Activated naive CD8-positive, alpha-beta T cell treated with anti-CD3 and anti-CD28 coated beads for 36 hours (primary cell): ENCODE data around the gene PTPRG. TPM values are rescaled to one million over a fixed set of nuclear protein-coding genes. Genes with fewer than 3 reads are reported as not detected.

Experiments used
- DNase-seq: peaks from one replicate; pipeline ENCODE4 v3.0.0; 2021
- H3K27ac Mint-ChIP-seq: one replicate; pipeline ENCODE4 v1.8.0; 2022; ENCODE audit warnings: mild to moderate bottlenecking, moderate library complexity, mixed read lengths
- H3K27me3 Mint-ChIP-seq: one replicate; pipeline ENCODE4 v1.8.0; 2022; ENCODE audit warnings: mild to moderate bottlenecking, mixed read lengths
- H3K36me3 Mint-ChIP-seq: one replicate; pipeline ENCODE4 v1.8.0; 2021; ENCODE audit warnings: mild to moderate bottlenecking, mixed read lengths
- H3K4me1 Mint-ChIP-seq: one replicate; pipeline ENCODE4 v1.8.0; 2021; ENCODE audit warnings: mixed read lengths
- H3K4me3 Mint-ChIP-seq: one replicate; pipeline ENCODE4 v1.8.0; 2022; ENCODE audit warnings: mild to moderate bottlenecking, moderate library complexity, mixed read lengths
- H3K9me3 Mint-ChIP-seq: one replicate; pipeline ENCODE4 v1.8.0; 2022; ENCODE audit warnings: mixed read lengths
- total RNA-seq, 2 experiments: library from RNA; stranded (reverse); gene quantifications; one replicate each; pipeline ENCODE4 v1.2.3, GENCODE V29; 2021

PTPRG gene
- total RNA-seq, 2 experiments from 2014 or later: 0.06 to 0.16 TPM

GRCh38 chr3:62139957-62140356, 578.6 kb downstream of the PTPRG start:
- H3K4me3 Mint-ChIP-seq: no peak overlapping the region
- no peak for DNase-seq
- peaks cover 13% of the 10 kb centered on the region for H3K27me3 Mint-ChIP-seq
- no peak overlapping the region for H3K27ac Mint-ChIP-seq
- no peaks in the 10 kb centered on the region for H3K36me3 Mint-ChIP-seq
- H3K4me1 Mint-ChIP-seq: no peaks in the 10 kb centered on the region
- H3K9me3 Mint-ChIP-seq: no peaks in the 10 kb centered on the region

GRCh38 chr3:62142331-62143085, 581.1 kb downstream of the PTPRG start:
- Mint-ChIP-seq H3K27me3 (peaks cover 14% of the 10 kb centered on the region), H3K9me3 (no peaks in the 10 kb centered on the region), H3K36me3 (no peaks in the 10 kb centered on the region), H3K4me3 (no peak overlapping the region), H3K4me1 (no peaks in the 10 kb centered on the region), H3K27ac (no peak overlapping the region)
- no peak for DNase-seq

GRCh38 chr3:62143843-62144450, 582.6 kb downstream of the PTPRG start:
- Mint-ChIP-seq H3K27ac (no peak overlapping the region), H3K4me3 (no peak overlapping the region), H3K36me3 (no peaks in the 10 kb centered on the region), H3K4me1 (no peaks in the 10 kb centered on the region), H3K9me3 (no peaks in the 10 kb centered on the region), H3K27me3 (peaks cover 20% of the 10 kb centered on the region)
- no peak for DNase-seq

- H3K27ac Mint-ChIP-seq: no peak overlapping the region
- H3K4me1 Mint-ChIP-seq: no peaks in the 10 kb centered on the region
- H3K36me3 Mint-ChIP-seq: no peaks in the 10 kb centered on the region
- H3K9me3 Mint-ChIP-seq: no peaks in the 10 kb centered on the region
- no peak for DNase-seq
- H3K4me3 Mint-ChIP-seq: no peak overlapping the region
- H3K27me3 Mint-ChIP-seq: peaks cover 17% of the 10 kb centered on the region
These were observed 583.1 kb downstream of the PTPRG start for GRCh38 chr3:62144482-62144881.

GRCh38 chr3:62145086-62145757, 583.9 kb downstream of the PTPRG start:
- Mint-ChIP-seq H3K27me3 (peaks cover 14% of the 10 kb centered on the region), H3K27ac (no peak overlapping the region), H3K4me3 (no peak overlapping the region), H3K9me3 (no peaks in the 10 kb centered on the region), H3K4me1 (no peaks in the 10 kb centered on the region), H3K36me3 (no peaks in the 10 kb centered on the region)
- no peak for DNase-seq

- no peak for DNase-seq
- H3K27ac Mint-ChIP-seq: no peak overlapping the region
- H3K27me3 Mint-ChIP-seq: peaks cover 13% of the 10 kb centered on the region
- no peaks in the 10 kb centered on the region for H3K36me3 Mint-ChIP-seq
- no peak overlapping the region for H3K4me3 Mint-ChIP-seq
- H3K9me3 Mint-ChIP-seq: no peaks in the 10 kb centered on the region
- no peaks in the 10 kb centered on the region for H3K4me1 Mint-ChIP-seq
These were observed 588.2 kb downstream of the PTPRG start for GRCh38 chr3:62149539-62149938.

GRCh38 chr3:62149962-62150361, 588.6 kb downstream of the PTPRG start:
- Mint-ChIP-seq H3K4me1 (no peaks in the 10 kb centered on the region), H3K27ac (no peak overlapping the region), H3K9me3 (no peaks in the 10 kb centered on the region), H3K36me3 (no peaks in the 10 kb centered on the region), H3K27me3 (peaks cover 13% of the 10 kb centered on the region), H3K4me3 (no peak overlapping the region)
- no peak for DNase-seq

GRCh38 chr3:62151591-62151990, 590.2 kb downstream of the PTPRG start:
- no peak overlapping the region for H3K27ac Mint-ChIP-seq

GRCh38 chr3:62153231-62153630, 591.9 kb downstream of the PTPRG start:
- H3K27ac Mint-ChIP-seq: no peak overlapping the region
- H3K36me3 Mint-ChIP-seq: no peaks in the 10 kb centered on the region
- H3K9me3 Mint-ChIP-seq: no peaks in the 10 kb centered on the region
- H3K4me3 Mint-ChIP-seq: no peak overlapping the region
- peaks cover 6% of the 10 kb centered on the region for H3K27me3 Mint-ChIP-seq
- DNase-seq: no peak
- H3K4me1 Mint-ChIP-seq: no peaks in the 10 kb centered on the region

More at GRCh38 chr3:62151591-62151990, 590.2 kb downstream of the PTPRG start:
- no peak for DNase-seq
- Mint-ChIP-seq H3K27me3 (peaks cover 13% of the 10 kb centered on the region), H3K4me3 (no peak overlapping the region), H3K9me3 (no peaks in the 10 kb centered on the region), H3K4me1 (no peaks in the 10 kb centered on the region), H3K36me3 (no peaks in the 10 kb centered on the region)

GRCh38 chr3:62154457-62155148, 593.2 kb downstream of the PTPRG start:
- Mint-ChIP-seq H3K36me3 (no peaks in the 10 kb centered on the region), H3K9me3 (no peaks in the 10 kb centered on the region), H3K4me1 (no peaks in the 10 kb centered on the region), H3K27ac (no peak overlapping the region), H3K27me3 (peaks cover 3% of the 10 kb centered on the region), H3K4me3 (no peak overlapping the region)
- no peak for DNase-seq

GRCh38 chr3:62159056-62159708, 597.8 kb downstream of the PTPRG start:
- no peak for DNase-seq
- no peak overlapping the region for H3K27ac Mint-ChIP-seq
- H3K4me1 Mint-ChIP-seq: no peaks in the 10 kb centered on the region
- no peaks in the 10 kb centered on the region for H3K27me3 Mint-ChIP-seq
- H3K9me3 Mint-ChIP-seq: no peaks in the 10 kb centered on the region
- no peak overlapping the region for H3K4me3 Mint-ChIP-seq
- no peaks in the 10 kb centered on the region for H3K36me3 Mint-ChIP-seq

- H3K27me3 Mint-ChIP-seq: no peaks in the 10 kb centered on the region
- H3K9me3 Mint-ChIP-seq: no peaks in the 10 kb centered on the region
- DNase-seq: no peak
- no peak overlapping the region for H3K4me3 Mint-ChIP-seq
- no peak overlapping the region for H3K27ac Mint-ChIP-seq
- no peaks in the 10 kb centered on the region for H3K36me3 Mint-ChIP-seq
- H3K4me1 Mint-ChIP-seq: no peaks in the 10 kb centered on the region
These were observed 598.3 kb downstream of the PTPRG start for GRCh38 chr3:62159709-62160092.

- H3K27ac Mint-ChIP-seq: no peak overlapping the region
- no peaks in the 10 kb centered on the region for H3K4me1 Mint-ChIP-seq
- no peaks in the 10 kb centered on the region for H3K9me3 Mint-ChIP-seq
- H3K4me3 Mint-ChIP-seq: no peak overlapping the region
- no peaks in the 10 kb centered on the region for H3K27me3 Mint-ChIP-seq
- no peaks in the 10 kb centered on the region for H3K36me3 Mint-ChIP-seq
- DNase-seq: no peak
These were observed 600.0 kb downstream of the PTPRG start for GRCh38 chr3:62161371-62161770.

- Mint-ChIP-seq H3K4me1 (no peaks in the 10 kb centered on the region), H3K9me3 (no peaks in the 10 kb centered on the region), H3K4me3 (no peak overlapping the region), H3K36me3 (no peaks in the 10 kb centered on the region), H3K27me3 (peaks cover 6% of the 10 kb centered on the region), H3K27ac (no peak overlapping the region)
- no peak for DNase-seq
These were observed 602.8 kb downstream of the PTPRG start for GRCh38 chr3:62164196-62164595.

- no peaks in the 10 kb centered on the region for H3K36me3 Mint-ChIP-seq
- H3K27me3 Mint-ChIP-seq: peaks cover 12% of the 10 kb centered on the region
- no peaks in the 10 kb centered on the region for H3K9me3 Mint-ChIP-seq
- DNase-seq: no peak
- no peak overlapping the region for H3K27ac Mint-ChIP-seq
- no peaks in the 10 kb centered on the region for H3K4me1 Mint-ChIP-seq
- H3K4me3 Mint-ChIP-seq: no peak overlapping the region
These were observed 603.4 kb downstream of the PTPRG start for GRCh38 chr3:62164746-62165145.
